ENCODE data around the gene MYL4.

The MYL4 gene

GRCh38 chr17:47238321-47239010 lies 29.3 kb downstream of the MYL4 start:
- peaks cover 8 to 21% (median 18%) of the 10 kb centered on the region in 5 donors for H3K4me1 ChIP-seq (ENCODE audit: control insufficient read depth in 5 of 5, insufficient read depth in 5 of 5, low read length in 5 of 5)
- no peak overlapping the region for H3K9ac ChIP-seq (ENCODE audit: low read length in 5 of 5)
- H3K4me3 ChIP-seq (ENCODE audit: low read depth in 1 of 5, low read length in 5 of 5) = no peak overlapping the region
- no peaks in the 10 kb centered on the region for H3K9me3 ChIP-seq (ENCODE audit: control insufficient read depth in 5 of 5, low read length in 5 of 5)
- no peaks in the 10 kb centered on the region for H3K36me3 ChIP-seq (ENCODE audit: control insufficient read depth in 5 of 5, insufficient read depth in 5 of 5, low read length in 5 of 5)
- no peak overlapping the region for H3K27ac ChIP-seq (ENCODE audit: low read depth, low read length)
- H3K27me3 ChIP-seq (ENCODE audit: control insufficient read depth in 5 of 5, insufficient read depth in 4 of 5, low read length in 5 of 5) = no peaks in the 10 kb centered on the region

- H3K9me3 ChIP-seq (ENCODE audit: control insufficient read depth in 5 of 5, low read length in 5 of 5) = no peaks in the 10 kb centered on the region
- peak overlapping the region in 4 of 5 donors; percentile 16 to 39 (median 18) for H3K9ac ChIP-seq (ENCODE audit: low read length in 5 of 5)
- peak overlapping the region; percentile 79 for H3K27ac ChIP-seq (ENCODE audit: low read depth, low read length)
- no peak overlapping the region for H3K4me3 ChIP-seq (ENCODE audit: low read depth in 1 of 5, low read length in 5 of 5)
- H3K36me3 ChIP-seq (ENCODE audit: control insufficient read depth in 5 of 5, insufficient read depth in 5 of 5, low read length in 5 of 5) = no peaks in the 10 kb centered on the region
- H3K27me3 ChIP-seq (ENCODE audit: control insufficient read depth in 5 of 5, insufficient read depth in 4 of 5, low read length in 5 of 5) = no peaks in the 10 kb centered on the region
- H3K4me1 ChIP-seq (ENCODE audit: control insufficient read depth in 5 of 5, insufficient read depth in 5 of 5, low read length in 5 of 5) = peaks cover 8 to 21% (median 18%) of the 10 kb centered on the region in 5 donors
Measured at GRCh38 chr17:47239619-47239966, 30.4 kb downstream of the MYL4 start.

GRCh38 chr17:47239967-47240651 lies 31.0 kb downstream of the MYL4 start:
- Histone ChIP-seq H3K9ac (ENCODE audit: low read length in 5 of 5) (peak overlapping the region in 4 of 5 donors; percentile 16 to 39 (median 18)), H3K27ac (ENCODE audit: low read depth, low read length) (peak overlapping the region; percentile 79)

GRCh38 chr17:47240806-47241205 lies 31.7 kb downstream of the MYL4 start:
- peaks cover 8 to 21% (median 18%) of the 10 kb centered on the region in 5 donors for H3K4me1 ChIP-seq (ENCODE audit: control insufficient read depth in 5 of 5, insufficient read depth in 5 of 5, low read length in 5 of 5)
- no peak overlapping the region for H3K4me3 ChIP-seq (ENCODE audit: low read depth in 1 of 5, low read length in 5 of 5)
- H3K27ac ChIP-seq (ENCODE audit: low read depth, low read length) = peak overlapping the region; percentile 79
- H3K9ac ChIP-seq (ENCODE audit: low read length in 5 of 5) = no peak overlapping the region
- no peaks in the 10 kb centered on the region for H3K27me3 ChIP-seq (ENCODE audit: control insufficient read depth in 5 of 5, insufficient read depth in 4 of 5, low read length in 5 of 5)
- no peaks in the 10 kb centered on the region for H3K9me3 ChIP-seq (ENCODE audit: control insufficient read depth in 5 of 5, low read length in 5 of 5)
- H3K36me3 ChIP-seq (ENCODE audit: control insufficient read depth in 5 of 5, insufficient read depth in 5 of 5, low read length in 5 of 5) = no peaks in the 10 kb centered on the region

More at GRCh38 chr17:47239967-47240651, 31.0 kb downstream of the MYL4 start:
- Histone ChIP-seq H3K27me3 (ENCODE audit: control insufficient read depth in 5 of 5, insufficient read depth in 4 of 5, low read length in 5 of 5) (no peaks in the 10 kb centered on the region), H3K9me3 (ENCODE audit: control insufficient read depth in 5 of 5, low read length in 5 of 5) (no peaks in the 10 kb centered on the region), H3K4me3 (ENCODE audit: low read depth in 1 of 5, low read length in 5 of 5) (no peak overlapping the region), H3K4me1 (ENCODE audit: control insufficient read depth in 5 of 5, insufficient read depth in 5 of 5, low read length in 5 of 5) (peaks cover 8 to 21% (median 18%) of the 10 kb centered on the region in 5 donors), H3K36me3 (ENCODE audit: control insufficient read depth in 5 of 5, insufficient read depth in 5 of 5, low read length in 5 of 5) (no peaks in the 10 kb centered on the region)

- Histone ChIP-seq H3K27me3 (ENCODE audit: control insufficient read depth in 5 of 5, insufficient read depth in 4 of 5, low read length in 5 of 5) (no peaks in the 10 kb centered on the region), H3K36me3 (ENCODE audit: control insufficient read depth in 5 of 5, insufficient read depth in 5 of 5, low read length in 5 of 5) (no peaks in the 10 kb centered on the region), H3K4me3 (ENCODE audit: low read depth in 1 of 5, low read length in 5 of 5) (no peak overlapping the region), H3K9ac (ENCODE audit: low read length in 5 of 5) (no peak overlapping the region), H3K4me1 (ENCODE audit: control insufficient read depth in 5 of 5, insufficient read depth in 5 of 5, low read length in 5 of 5) (peaks cover 8 to 24% (median 21%) of the 10 kb centered on the region in 5 donors), H3K9me3 (ENCODE audit: control insufficient read depth in 5 of 5, low read length in 5 of 5) (no peaks in the 10 kb centered on the region), H3K27ac (ENCODE audit: low read depth, low read length) (no peak overlapping the region)
Measured at GRCh38 chr17:47242648-47243047, 33.5 kb downstream of the MYL4 start.

- no peaks in the 10 kb centered on the region for H3K27me3 ChIP-seq (ENCODE audit: control insufficient read depth in 5 of 5, insufficient read depth in 4 of 5, low read length in 5 of 5)
Measured at GRCh38 chr17:47243737-47244598, 34.8 kb downstream of the MYL4 start.

GRCh38 chr17:47244697-47245096 lies 35.5 kb downstream of the MYL4 start:
- no peaks in the 10 kb centered on the region for H3K36me3 ChIP-seq (ENCODE audit: control insufficient read depth in 5 of 5, insufficient read depth in 5 of 5, low read length in 5 of 5)
- no peak overlapping the region for H3K27ac ChIP-seq (ENCODE audit: low read depth, low read length)
- H3K9ac ChIP-seq (ENCODE audit: low read length in 5 of 5) = no peak overlapping the region
- H3K4me3 ChIP-seq (ENCODE audit: low read depth in 1 of 5, low read length in 5 of 5) = no peak overlapping the region
- no peaks in the 10 kb centered on the region for H3K9me3 ChIP-seq (ENCODE audit: control insufficient read depth in 5 of 5, low read length in 5 of 5)
- no peaks in the 10 kb centered on the region for H3K27me3 ChIP-seq (ENCODE audit: control insufficient read depth in 5 of 5, insufficient read depth in 4 of 5, low read length in 5 of 5)
- peaks cover 8 to 18% (median 14%) of the 10 kb centered on the region in 5 donors for H3K4me1 ChIP-seq (ENCODE audit: control insufficient read depth in 5 of 5, insufficient read depth in 5 of 5, low read length in 5 of 5)

More at GRCh38 chr17:47243737-47244598, 34.8 kb downstream of the MYL4 start:
- no peak overlapping the region for H3K4me3 ChIP-seq (ENCODE audit: low read depth in 1 of 5, low read length in 5 of 5)
- H3K9me3 ChIP-seq (ENCODE audit: control insufficient read depth in 5 of 5, low read length in 5 of 5) = no peaks in the 10 kb centered on the region
- H3K36me3 ChIP-seq (ENCODE audit: control insufficient read depth in 5 of 5, insufficient read depth in 5 of 5, low read length in 5 of 5) = no peaks in the 10 kb centered on the region
- peaks cover 8 to 24% (median 21%) of the 10 kb centered on the region in 5 donors for H3K4me1 ChIP-seq (ENCODE audit: control insufficient read depth in 5 of 5, insufficient read depth in 5 of 5, low read length in 5 of 5)
- H3K9ac ChIP-seq (ENCODE audit: low read length in 5 of 5) = no peak overlapping the region
- H3K27ac ChIP-seq (ENCODE audit: low read depth, low read length) = no peak overlapping the region

GRCh38 chr17:47246120-47246519 lies 37.0 kb downstream of the MYL4 start:
- Histone ChIP-seq H3K9me3 (ENCODE audit: control insufficient read depth in 5 of 5, low read length in 5 of 5) (no peaks in the 10 kb centered on the region), H3K27me3 (ENCODE audit: control insufficient read depth in 5 of 5, insufficient read depth in 4 of 5, low read length in 5 of 5) (no peaks in the 10 kb centered on the region), H3K4me1 (ENCODE audit: control insufficient read depth in 5 of 5, insufficient read depth in 5 of 5, low read length in 5 of 5) (peaks cover 0 to 4% (median 0%) of the 10 kb centered on the region in 5 donors), H3K36me3 (ENCODE audit: control insufficient read depth in 5 of 5, insufficient read depth in 5 of 5, low read length in 5 of 5) (no peaks in the 10 kb centered on the region), H3K4me3 (ENCODE audit: low read depth in 1 of 5, low read length in 5 of 5) (no peak overlapping the region), H3K9ac (ENCODE audit: low read length in 5 of 5) (no peak overlapping the region), H3K27ac (ENCODE audit: low read depth, low read length) (no peak overlapping the region)

GRCh38 chr17:47250855-47251254 lies 41.7 kb downstream of the MYL4 start:
- Histone ChIP-seq H3K27me3 (ENCODE audit: control insufficient read depth in 5 of 5, insufficient read depth in 4 of 5, low read length in 5 of 5) (peaks cover 0 to 6% (median 0%) of the 10 kb centered on the region in 5 donors), H3K9ac (ENCODE audit: low read length in 5 of 5) (no peak overlapping the region), H3K4me1 (ENCODE audit: control insufficient read depth in 5 of 5, insufficient read depth in 5 of 5, low read length in 5 of 5) (peaks cover 0 to 20% (median 11%) of the 10 kb centered on the region in 5 donors), H3K4me3 (ENCODE audit: low read depth in 1 of 5, low read length in 5 of 5) (no peak overlapping the region), H3K9me3 (ENCODE audit: control insufficient read depth in 5 of 5, low read length in 5 of 5) (no peaks in the 10 kb centered on the region), H3K36me3 (ENCODE audit: control insufficient read depth in 5 of 5, insufficient read depth in 5 of 5, low read length in 5 of 5) (no peaks in the 10 kb centered on the region), H3K27ac (ENCODE audit: low read depth, low read length) (no peak overlapping the region)
